ENCODE measurements around the gene DAPP1. TPM values are rescaled to one million over a fixed set of nuclear protein-coding genes. Genes with fewer than 3 reads are reported as not detected.

Gene DAPP1
- total and polyA plus RNA-seq, 2 of the 4 experiments (the other 2 are of a cell fraction) = not detected

GRCh38 chr4:99808260-99808857 lies 8.3 kb upstream of the DAPP1 start:
- H3K18ac ChIP-seq (ENCODE audit: low read depth, low read length) = no peak overlapping the region
- no peak overlapping the region for H2AFZ ChIP-seq (replicated peaks; ENCODE audit: low read length, poor library complexity)
- ChIA-PET POLR2A (ENCODE audit: unreplicated experiment) (no interaction called here), CTCF (interaction anchor here (0.5 to 1.9 kb wide), 9 partner anchors 8 to 245 kb away, joined by 3 to 10 read pairs (median 3); partner anchors contain the start of genes DAPP1 and TRMT10A)
- H4K8ac ChIP-seq (ENCODE audit: low read depth in 2 of 2, low read length in 2 of 2) = no peak overlapping the region
- intact Hi-C loops (cut with micrococcal nuclease) (loop anchor here (1.0 to 5.0 kb wide), 2 partner anchors 247 to 341 kb away; no protein-coding TSS in a partner anchor), dilution Hi-C loops (cut with HindIII; ENCODE audit: low sequenced_read_pairs, unreplicated experiment) (no loop called here), in situ Hi-C loops (cut with MboI; ENCODE audit: low sequenced_read_pairs) (loop anchor here (10.0 kb wide), 1 partner anchor 244 kb away; the partner anchor contains the start of gene TRMT10A)
- no peak overlapping the region for H4K91ac ChIP-seq (ENCODE audit: insufficient read depth, low read depth, low read length)
- no peak overlapping the region for H3K4me2 ChIP-seq (ENCODE audit: low read depth, low read length)
- BruUV-seq (replicated peaks) = no TSS peak
- H3K9ac ChIP-seq (ENCODE audit: low read depth, low read length) = no peak overlapping the region
- peaks cover 3% of the 10 kb centered on the region; the same call in 1 of the 2 replicates for H3K27me3 ChIP-seq (ENCODE audit: control insufficient read depth, insufficient read depth, low read length)
- no peaks in the 10 kb centered on the region for H3K79me1 ChIP-seq (ENCODE audit: low read depth in 1 of 2, low read length in 2 of 2)
- no peak overlapping the region for H3K27ac ChIP-seq (ENCODE audit: insufficient read depth, low read length)
- H2BK15ac ChIP-seq (ENCODE audit: low read depth, low read length) = no peak overlapping the region
- H3K56ac ChIP-seq (ENCODE audit: extremely low read depth, insufficient read depth, low read length) = no peak overlapping the region
- H4K5ac ChIP-seq (ENCODE audit: low read depth, low read length) = no peak overlapping the region
- H2BK5ac ChIP-seq (ENCODE audit: low read depth, low read length, poor library complexity, severe bottlenecking) = no peak overlapping the region
- no peaks in the 10 kb centered on the region for H3K9me1 ChIP-seq (ENCODE audit: insufficient read depth, low read length)
- H3K4me3 ChIP-seq (ENCODE audit: insufficient read depth, low read depth, low read length) = no peak overlapping the region
- H3K4ac ChIP-seq (ENCODE audit: low read depth, low read length) = no peak overlapping the region
- H4K20me1 ChIP-seq (ENCODE audit: insufficient read depth, low read length) = no peaks in the 10 kb centered on the region
- TF ChIP-seq SMC3 (IDR thresholded peaks at IDR 0.05; ENCODE audit: low read depth, low read length) (peak; percentile 39), MAZ (IDR thresholded peaks at IDR 0.05; ENCODE audit: borderline replicate concordance, low read depth, low read length) (no peak), MAFK (IDR thresholded peaks at IDR 0.05; ENCODE audit: low read depth, low read length) (no peak), RAD21 (IDR thresholded peaks at IDR 0.05; ENCODE audit: low read length) (peak; percentile 65)
- TF ChIP-seq, protein P1, sequence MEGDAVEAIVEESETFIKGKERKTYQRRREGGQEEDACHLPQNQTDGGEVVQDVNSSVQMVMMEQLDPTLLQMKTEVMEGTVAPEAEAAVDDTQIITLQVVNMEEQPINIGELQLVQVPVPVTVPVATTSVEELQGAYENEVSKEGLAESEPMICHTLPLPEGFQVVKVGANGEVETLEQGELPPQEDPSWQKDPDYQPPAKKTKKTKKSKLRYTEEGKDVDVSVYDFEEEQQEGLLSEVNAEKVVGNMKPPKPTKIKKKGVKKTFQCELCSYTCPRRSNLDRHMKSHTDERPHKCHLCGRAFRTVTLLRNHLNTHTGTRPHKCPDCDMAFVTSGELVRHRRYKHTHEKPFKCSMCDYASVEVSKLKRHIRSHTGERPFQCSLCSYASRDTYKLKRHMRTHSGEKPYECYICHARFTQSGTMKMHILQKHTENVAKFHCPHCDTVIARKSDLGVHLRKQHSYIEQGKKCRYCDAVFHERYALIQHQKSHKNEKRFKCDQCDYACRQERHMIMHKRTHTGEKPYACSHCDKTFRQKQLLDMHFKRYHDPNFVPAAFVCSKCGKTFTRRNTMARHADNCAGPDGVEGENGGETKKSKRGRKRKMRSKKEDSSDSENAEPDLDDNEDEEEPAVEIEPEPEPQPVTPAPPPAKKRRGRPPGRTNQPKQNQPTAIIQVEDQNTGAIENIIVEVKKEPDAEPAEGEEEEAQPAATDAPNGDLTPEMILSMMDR (conservative IDR thresholded peaks at IDR 0.05; ENCODE audit: low read depth, low read length) = peak; percentile 59
- no peak overlapping the region for H2BK120ac ChIP-seq (ENCODE audit: low read depth, low read length)
- ATAC-seq (ENCODE audit: low read depth) (peak; percentile 63), DNase-seq (peak; percentile 21)
- no CpG with 5 or more reads among the region's 13 CpGs for WGBS, 2 experiments (ENCODE audit: extremely low coverage in 2 of 2, insufficient read length in 1 of 2)
- H3K14ac ChIP-seq (replicated peaks; ENCODE audit: low read depth, low read length) = no peak overlapping the region
- no peak overlapping the region for H2AK9ac ChIP-seq (replicated peaks; ENCODE audit: low read depth, low read length, poor library complexity)
- H3K23ac ChIP-seq (ENCODE audit: low read depth, low read length) = no peak overlapping the region
- H3K36me3 ChIP-seq (ENCODE audit: control insufficient read depth, insufficient read depth, low read length) = no peaks in the 10 kb centered on the region
- no peak overlapping the region for H2BK20ac ChIP-seq (ENCODE audit: low read depth, low read length)
- no peaks in the 10 kb centered on the region for H3K4me1 ChIP-seq (ENCODE audit: control insufficient read depth, insufficient read depth, low read length)
- H3K9me3 ChIP-seq (ENCODE audit: control insufficient read depth, insufficient read depth, low read length) = no peaks in the 10 kb centered on the region
- H2AK5ac ChIP-seq (ENCODE audit: low read depth, low read length) = no peak overlapping the region
